Breast epithelium (tissue), 4 donors: ENCODE data around the gene CHD5. TPM values are rescaled to one million over a fixed set of nuclear protein-coding genes. Genes with fewer than 3 reads are reported as not detected.

Experiments
- DNase-seq, 2 donors: peaks; one replicate each; pipeline ENCODE4 v3.0.0-alpha.2; 2019; ENCODE audit warnings: low spot score in 2 of 2
- H3K27ac ChIP-seq, 2 donors: fragments of 200-600 bp; sonication (generic) in 1 of 2; one replicate each; pipeline ENCODE4 v1.5.1; 2016 to 2019; ENCODE audit warnings: mild to moderate bottlenecking in 1 of 2
- H3K27me3 ChIP-seq, 2 donors: fragments of 200-600 bp; sonication (generic) in 1 of 2; one replicate each; pipeline versions ENCODE4 v1.5.1 to v1.6.0; 2017 to 2019; ENCODE audit warnings: control low read depth in 1 of 2, mild to moderate bottlenecking in 1 of 2
- H3K36me3 ChIP-seq: fragments of 200-600 bp; one replicate; pipeline ENCODE4 v1.5.1; 2019
- H3K4me1 ChIP-seq, 2 donors: fragments of 200-600 bp; sonication (generic); one replicate each; pipeline ENCODE4 v1.5.1; 2016 to 2019; ENCODE audit warnings: control low read depth in 1 of 2
- H3K4me3 ChIP-seq, 3 donors: fragments of 200-600 bp; sonication (generic); 1 replicate in 2 of 3; 2 replicates in 1 of 3; pipeline ENCODE4 v1.5.1; 2016 to 2019; ENCODE audit warnings: mild to moderate bottlenecking in 3 of 3, moderate library complexity in 2 of 3
- H3K9me3 ChIP-seq, 2 donors: fragments of 200-600 bp; sonication (generic) in 1 of 2; one replicate each; pipeline ENCODE4 v1.5.1; 2016 to 2019; ENCODE audit warnings: control low read depth in 1 of 2
- POLR2A ChIP-seq: fragments of 450-650 bp; IDR thresholded peaks from one replicate; pipeline ENCODE4 v1.6.1; 2016; ENCODE audit warnings: antibody characterized with exemption, mild to moderate bottlenecking, moderate library complexity
- POLR2AphosphoS5 ChIP-seq, 3 donors: sonication (generic); formaldehyde crosslinking; IDR thresholded peaks; one replicate each; pipeline ENCODE4 v1.6.1; 2017; ENCODE audit warnings: antibody characterized with exemption in 3 of 3
- intact Hi-C: fragments of 100-400 bp; cut with DNase I; formaldehyde crosslinking; loops from one replicate; pipeline ENCODE4 v1.15.1; 2023; ENCODE audit warnings: low total_unique reads
- total RNA-seq, 3 donors: library from RNA; depleted of rRNA; stranded (reverse); fragments of >200 nt; gene quantifications; one replicate each; pipeline ENCODE4 v1.1.0, GENCODE V29; 2016
- TF ChIP-seq, protein P1 (sequence below), 3 donors: fragments of 450-650 bp; IDR thresholded peaks; one replicate each; pipeline ENCODE4 v1.5.1; 2016 to 2017; ENCODE audit warnings: antibody characterized with exemption in 3 of 3, mild to moderate bottlenecking in 3 of 3, moderate library complexity in 3 of 3

CHD5 gene
- total RNA-seq, 3 donors from 2014 or later: under 0.01 to 0.33 (median 0.15) TPM

DNA sequence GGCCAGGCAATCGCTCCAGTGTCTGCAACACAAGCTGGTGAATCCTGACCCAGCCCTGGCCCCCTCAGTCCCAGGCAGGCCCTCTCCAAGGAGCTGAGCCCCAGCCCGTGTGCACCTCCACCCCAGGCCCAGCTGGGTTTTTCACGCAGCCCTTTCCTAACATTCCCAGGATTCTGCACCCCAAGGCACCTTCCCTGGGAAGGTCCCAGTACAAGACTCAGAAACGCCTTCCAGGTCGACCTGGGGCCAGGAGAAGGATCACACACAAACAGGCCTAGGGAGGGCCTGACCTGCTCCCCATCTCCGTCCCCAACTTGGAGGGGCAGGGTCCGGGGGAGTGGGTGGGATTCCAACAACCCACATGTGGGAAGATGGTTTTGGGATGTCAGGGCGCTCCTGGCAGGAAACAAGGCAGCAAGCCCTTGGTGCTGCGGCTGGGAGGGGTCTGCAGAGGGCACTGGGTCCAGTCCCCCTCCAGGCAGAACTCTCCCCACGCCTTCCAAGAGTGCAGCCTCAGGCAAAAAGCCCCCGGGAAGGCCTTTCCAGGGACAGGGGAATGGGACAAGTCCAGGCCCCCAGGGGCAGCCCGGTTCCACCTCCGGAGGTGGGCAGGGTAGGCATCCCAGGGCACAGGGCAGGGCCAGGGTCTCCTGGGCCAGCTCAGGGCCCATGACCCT, 76.1 kb downstream of the CHD5 start:
- Histone ChIP-seq H3K27me3 (peaks cover 0 to 29% of the 10 kb centered on the region in 2 donors), H3K27ac (no peak overlapping the region), H3K4me1 (no peaks in the 10 kb centered on the region), H3K4me3 (no peak overlapping the region), H3K9me3 (no peaks in the 10 kb centered on the region), H3K36me3 (no peaks in the 10 kb centered on the region)
- DNase-seq: no peak
- TF ChIP-seq, protein P1, sequence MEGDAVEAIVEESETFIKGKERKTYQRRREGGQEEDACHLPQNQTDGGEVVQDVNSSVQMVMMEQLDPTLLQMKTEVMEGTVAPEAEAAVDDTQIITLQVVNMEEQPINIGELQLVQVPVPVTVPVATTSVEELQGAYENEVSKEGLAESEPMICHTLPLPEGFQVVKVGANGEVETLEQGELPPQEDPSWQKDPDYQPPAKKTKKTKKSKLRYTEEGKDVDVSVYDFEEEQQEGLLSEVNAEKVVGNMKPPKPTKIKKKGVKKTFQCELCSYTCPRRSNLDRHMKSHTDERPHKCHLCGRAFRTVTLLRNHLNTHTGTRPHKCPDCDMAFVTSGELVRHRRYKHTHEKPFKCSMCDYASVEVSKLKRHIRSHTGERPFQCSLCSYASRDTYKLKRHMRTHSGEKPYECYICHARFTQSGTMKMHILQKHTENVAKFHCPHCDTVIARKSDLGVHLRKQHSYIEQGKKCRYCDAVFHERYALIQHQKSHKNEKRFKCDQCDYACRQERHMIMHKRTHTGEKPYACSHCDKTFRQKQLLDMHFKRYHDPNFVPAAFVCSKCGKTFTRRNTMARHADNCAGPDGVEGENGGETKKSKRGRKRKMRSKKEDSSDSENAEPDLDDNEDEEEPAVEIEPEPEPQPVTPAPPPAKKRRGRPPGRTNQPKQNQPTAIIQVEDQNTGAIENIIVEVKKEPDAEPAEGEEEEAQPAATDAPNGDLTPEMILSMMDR (IDR thresholded peaks at IDR 0.05): no peak
- TF ChIP-seq POLR2A: no peak
- no peak for TF ChIP-seq POLR2AphosphoS5 (IDR thresholded peaks at IDR 0.05)
- intact Hi-C loops: no loop called here

DNA sequence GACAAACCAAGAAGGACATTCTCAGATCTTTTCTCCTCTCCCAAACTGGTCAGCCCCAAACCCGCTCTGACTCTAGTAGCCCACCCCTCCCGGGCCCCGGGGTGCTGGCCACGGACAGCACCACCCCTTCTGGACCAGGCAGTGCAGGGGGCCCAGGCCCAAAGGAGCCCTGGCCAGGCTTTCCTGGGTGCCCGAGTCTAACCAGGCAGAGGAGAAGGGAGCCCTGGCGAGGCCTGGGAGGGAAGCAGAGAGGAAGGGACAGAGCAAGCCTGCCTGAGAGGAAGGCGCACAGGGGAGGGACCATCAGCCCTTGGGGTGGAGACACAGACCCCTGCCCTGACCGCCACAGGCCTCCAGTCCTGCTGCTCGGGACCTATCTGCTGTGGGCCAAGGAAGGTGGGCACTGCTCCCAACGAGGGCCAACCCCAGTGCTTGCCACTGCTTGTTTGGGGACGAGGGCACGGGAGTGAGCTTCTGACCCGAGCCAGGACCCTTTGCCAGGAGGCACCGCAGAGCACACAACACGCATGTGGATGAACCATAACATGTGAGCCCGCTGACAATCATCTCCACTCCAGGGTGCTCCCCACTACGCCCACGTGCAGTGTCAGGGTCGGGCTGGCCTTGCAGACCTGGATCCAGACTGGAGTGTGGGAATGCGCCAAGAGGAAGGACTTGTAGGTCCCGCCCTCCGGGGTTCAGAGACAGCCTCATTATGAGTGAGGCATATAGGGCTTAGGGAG, 76.8 kb downstream of the CHD5 start:
- intact Hi-C loops: no loop called here
- no peaks in the 10 kb centered on the region for H3K36me3 ChIP-seq
- no peaks in the 10 kb centered on the region for H3K4me1 ChIP-seq
- H3K27ac ChIP-seq: no peak overlapping the region
- DNase-seq: no peak
- H3K9me3 ChIP-seq: no peaks in the 10 kb centered on the region
- H3K4me3 ChIP-seq: no peak overlapping the region
- TF ChIP-seq POLR2A (no peak), POLR2AphosphoS5 (IDR thresholded peaks at IDR 0.05) (no peak)
- TF ChIP-seq, protein P1 (IDR thresholded peaks at IDR 0.05): no peak
- H3K27me3 ChIP-seq: peaks cover 0 to 29% of the 10 kb centered on the region in 2 donors

DNA sequence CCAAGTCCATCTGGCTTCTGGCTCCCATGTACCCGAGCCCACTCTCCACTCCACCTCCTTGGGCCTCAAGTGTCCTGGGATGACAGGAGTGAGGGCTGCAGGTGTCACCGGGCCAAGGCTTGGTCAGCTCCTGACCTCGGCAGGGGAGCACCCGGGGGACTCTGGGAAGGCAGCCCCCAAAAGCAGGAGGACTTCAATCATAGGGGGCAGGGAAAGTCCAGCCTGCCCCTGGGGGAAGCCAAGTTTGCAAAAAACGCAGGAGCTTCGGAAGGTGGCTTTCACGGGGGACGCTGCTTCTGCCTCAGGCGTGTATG, 77.6 kb downstream of the CHD5 start:
- Histone ChIP-seq H3K36me3 (no peaks in the 10 kb centered on the region), H3K27ac (no peak overlapping the region), H3K9me3 (no peaks in the 10 kb centered on the region), H3K4me3 (no peak overlapping the region), H3K4me1 (no peaks in the 10 kb centered on the region), H3K27me3 (peaks cover 0 to 29% of the 10 kb centered on the region in 2 donors)
- intact Hi-C loops: no loop called here
- no peak for DNase-seq
- TF ChIP-seq POLR2AphosphoS5 (IDR thresholded peaks at IDR 0.05): no peak
- TF ChIP-seq, protein P1 (IDR thresholded peaks at IDR 0.05): no peak
- no peak for TF ChIP-seq POLR2A

DNA sequence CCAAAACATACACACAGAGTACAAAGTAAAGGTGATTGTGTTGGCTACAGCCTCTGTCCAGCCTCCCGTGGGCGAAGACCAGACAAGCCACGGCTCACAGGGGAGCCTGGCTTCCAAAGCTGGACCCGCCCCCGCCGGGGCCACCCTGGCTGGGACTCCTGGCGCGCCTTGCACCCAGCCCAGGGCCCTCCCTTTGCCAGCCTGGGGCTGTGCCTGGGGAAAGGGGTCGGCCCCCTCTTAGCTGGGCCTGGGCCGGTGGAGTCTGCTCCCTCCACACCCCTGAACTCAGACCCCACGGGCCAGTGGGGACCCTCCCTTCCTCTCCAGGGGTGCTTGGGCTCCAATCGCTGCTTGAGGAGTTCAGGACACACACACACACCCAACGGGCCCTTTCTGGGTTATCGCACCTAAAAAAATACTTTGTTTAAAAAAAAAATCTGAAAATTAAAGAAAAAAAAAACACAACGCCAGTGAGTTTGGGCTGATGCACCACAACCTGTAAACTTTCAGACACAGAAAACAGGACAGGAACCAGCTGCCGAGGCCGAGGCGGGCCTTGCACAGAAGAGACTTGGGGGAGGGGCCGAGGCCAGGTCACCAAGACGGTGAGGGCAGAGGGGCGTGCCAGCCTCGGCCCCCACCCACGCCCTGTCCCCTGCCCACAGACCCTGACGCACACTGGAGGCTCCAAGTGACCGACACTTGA, 78.1 kb downstream of the CHD5 start:
- TF ChIP-seq POLR2A: no peak
- TF ChIP-seq POLR2AphosphoS5 (IDR thresholded peaks at IDR 0.05): no peak
- TF ChIP-seq, protein P1 (IDR thresholded peaks at IDR 0.05): no peak
- peaks cover 0 to 29% of the 10 kb centered on the region in 2 donors for H3K27me3 ChIP-seq
- H3K27ac ChIP-seq: no peak overlapping the region
- H3K36me3 ChIP-seq: no peaks in the 10 kb centered on the region
- DNase-seq: no peak
- intact Hi-C loops: no loop called here
- no peak overlapping the region for H3K4me3 ChIP-seq
- no peaks in the 10 kb centered on the region for H3K9me3 ChIP-seq
- H3K4me1 ChIP-seq: no peaks in the 10 kb centered on the region
